PFSK-1 (cell line): ENCODE measurements around the gene STK26.

ENCODE experiments used
- FOXP2 ChIP-seq: optimal IDR thresholded peaks from 2 replicates; pipeline ENCODE3; 2011; ENCODE audit warnings: borderline replicate concordance, control low read depth, inconsistent platforms; ENCODE audit not compliant: insufficient read depth; ENCODE audit errors: extremely low read length, extremely low read depth
- POLR2AphosphoS5 ChIP-seq: IDR thresholded peaks from 2 replicates; pipeline ENCODE4 v1.6.1; 2012; ENCODE audit warnings: low read depth, mild to moderate bottlenecking, control low read depth, low read length, moderate library complexity
- REST ChIP-seq, 2 experiments: IDR thresholded peaks; 2 replicates each; pipeline versions ENCODE4 v1.6.1 to v1.8.0; 2011 to 2012; ENCODE audit warnings: low read depth in 2 of 2, low read length in 2 of 2, control low read depth in 1 of 2, inconsistent platforms in 1 of 2, mild to moderate bottlenecking in 1 of 2, moderate library complexity in 1 of 2; ENCODE audit not compliant: insufficient read depth in 1 of 2
- SIN3A ChIP-seq: IDR thresholded peaks from 2 replicates; pipeline ENCODE4 v1.6.1; 2012; ENCODE audit warnings: mild to moderate bottlenecking, low read length, moderate library complexity, borderline replicate concordance; ENCODE audit not compliant: insufficient read depth
- TAF1 ChIP-seq: IDR thresholded peaks from 2 replicates; pipeline ENCODE4 v1.6.1; 2012; ENCODE audit warnings: low read length, control low read depth, borderline replicate concordance; ENCODE audit not compliant: insufficient read depth

- TF ChIP-seq REST (IDR thresholded peaks at IDR 0.05; ENCODE audit: insufficient read depth in 1 of 2, low read depth in 2 of 2, low read length in 2 of 2) (no peak), POLR2AphosphoS5 (no peak), SIN3A (no peak), TAF1 (no peak), FOXP2 (no peak)
Observed at GRCh38 chrX:132094164-132094563, 71.1 kb downstream of the STK26 start.
